Kidney (tissue), 14 donors: ENCODE measurements around the gene TSHZ2. TPM values are rescaled to one million over a fixed set of nuclear protein-coding genes. Genes with fewer than 3 reads are reported as not detected.
A peak's percentile ranks its signal among the peaks of the same experiment; 100 is the strongest.

Source experiments
- DNase-seq, 5 donors: peaks; one replicate each; pipeline ENCODE4 v3.0.0-alpha.2; 2013 to 2020
- FAIRE-seq: peaks from 2 replicates; lab custom pipeline; 2012; peaks lifted over from hg19 to GRCh38; lab: Jason Lieb, UNC
- H3K27ac ChIP-seq, 2 donors: one replicate each; pipeline ENCODE4 v1.7.0; 2013; ENCODE audit warnings: low read depth in 2 of 2, low read length in 2 of 2, inconsistent platforms in 1 of 2
- H3K27me3 ChIP-seq: one replicate; pipeline ENCODE4 v1.7.1; 2013; ENCODE audit warnings: low read length, inconsistent platforms; ENCODE audit not compliant: control insufficient read depth, insufficient read depth
- H3K36me3 ChIP-seq, 3 donors: one replicate each; pipeline versions ENCODE4 v1.7.0 to v1.7.1; 2013; ENCODE audit warnings: low read length in 3 of 3, control low read depth in 1 of 3, inconsistent platforms in 1 of 3; ENCODE audit not compliant: insufficient read depth in 3 of 3, control insufficient read depth in 2 of 3
- H3K4me1 ChIP-seq, 3 donors: one replicate each; pipeline versions ENCODE4 v1.7.0 to v1.7.1; 2013; ENCODE audit warnings: low read length in 3 of 3, inconsistent platforms in 1 of 3, low read depth in 1 of 3; ENCODE audit not compliant: control insufficient read depth in 2 of 3, insufficient read depth in 2 of 3
- H3K4me3 ChIP-seq, 3 donors: one replicate each; pipeline versions ENCODE4 v1.7.0 to v1.8.1; 2013; ENCODE audit warnings: low read length in 3 of 3, control low read depth in 1 of 3, inconsistent platforms in 1 of 3
- H3K9ac ChIP-seq, 3 donors: one replicate each; pipeline versions ENCODE4 v1.7.0 to v1.7.1; 2013; ENCODE audit warnings: low read length in 3 of 3, control low read depth in 1 of 3, inconsistent platforms in 1 of 3
- H3K9me3 ChIP-seq, 3 donors: one replicate each; pipeline versions ENCODE4 v1.7.0 to v1.7.1; 2013; ENCODE audit warnings: low read length in 3 of 3, control low read depth in 1 of 3, inconsistent platforms in 1 of 3; ENCODE audit not compliant: control insufficient read depth in 2 of 3, insufficient read depth in 1 of 3
- intact Hi-C: fragments of 100-400 bp; cut with DNase I; formaldehyde crosslinking; loops from one replicate; pipeline ENCODE4 v1.11.1; 2022
- polyA plus RNA-seq: library from polyadenylated mRNA; stranded (reverse); fragments of 350-450 nt; fragmentation: Illumina TruSeq; extraction: RNeasy Lipid Tissue Mini Kit (QIAGEN cat#74804); gene quantifications from one replicate; pipeline ENCODE4 v1.2.3, GENCODE V29; 2014; ENCODE audit warnings: low read depth, low replicate concordance; ENCODE audit not compliant: insufficient read depth
- total RNA-seq: library from RNA; stranded (reverse); fragmentation: NEBNext Ultra II Directional; extraction: Animal tissue kit (Norgen Biotek cat#: 25700); gene quantifications from one replicate; pipeline ENCODE4 v1.2.1, GENCODE V29; 2021
- TF ChIP-seq, protein P1 (sequence below): IDR thresholded peaks from 3 replicates; pipeline ENCODE4 v1.5.1; 2012; ENCODE audit warnings: mild to moderate bottlenecking, moderate library complexity, borderline replicate concordance; ENCODE audit not compliant: insufficient read depth; ENCODE audit errors: extremely low read depth
- donor health status: control.
- donor health status: control.
- donor health status: control.
- donor health status: control.
- donor health status: control.
- donor health status: DM: yes; HTN: yes; CAD: no.
- donor health status: Normal renal cell carcinoma (clear cell type).

TSHZ2 gene
- total and polyA plus RNA-seq, 2 donors from 2014 or later, result 0.86 to 15.5 TPM

DNA sequence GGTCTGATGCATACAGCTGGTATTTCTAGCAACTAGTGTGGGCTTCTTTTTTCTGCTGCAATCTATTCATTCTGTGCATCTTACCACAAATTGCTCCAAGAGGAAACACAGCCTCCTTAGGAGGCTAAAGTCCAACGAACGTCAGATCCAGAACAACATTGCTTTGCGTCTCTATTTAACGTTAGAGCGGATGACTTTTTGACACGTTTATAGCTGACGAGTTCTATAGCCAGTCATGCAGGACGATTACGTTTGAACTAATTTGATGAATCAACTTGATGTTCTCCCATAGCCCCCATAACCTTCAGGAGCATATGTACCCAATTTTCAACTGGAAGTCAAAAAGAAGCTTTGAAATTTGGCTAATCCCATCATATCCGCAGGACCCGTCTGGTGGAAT, 59.9 kb downstream of the TSHZ2 start:
- TF ChIP-seq, protein P1, sequence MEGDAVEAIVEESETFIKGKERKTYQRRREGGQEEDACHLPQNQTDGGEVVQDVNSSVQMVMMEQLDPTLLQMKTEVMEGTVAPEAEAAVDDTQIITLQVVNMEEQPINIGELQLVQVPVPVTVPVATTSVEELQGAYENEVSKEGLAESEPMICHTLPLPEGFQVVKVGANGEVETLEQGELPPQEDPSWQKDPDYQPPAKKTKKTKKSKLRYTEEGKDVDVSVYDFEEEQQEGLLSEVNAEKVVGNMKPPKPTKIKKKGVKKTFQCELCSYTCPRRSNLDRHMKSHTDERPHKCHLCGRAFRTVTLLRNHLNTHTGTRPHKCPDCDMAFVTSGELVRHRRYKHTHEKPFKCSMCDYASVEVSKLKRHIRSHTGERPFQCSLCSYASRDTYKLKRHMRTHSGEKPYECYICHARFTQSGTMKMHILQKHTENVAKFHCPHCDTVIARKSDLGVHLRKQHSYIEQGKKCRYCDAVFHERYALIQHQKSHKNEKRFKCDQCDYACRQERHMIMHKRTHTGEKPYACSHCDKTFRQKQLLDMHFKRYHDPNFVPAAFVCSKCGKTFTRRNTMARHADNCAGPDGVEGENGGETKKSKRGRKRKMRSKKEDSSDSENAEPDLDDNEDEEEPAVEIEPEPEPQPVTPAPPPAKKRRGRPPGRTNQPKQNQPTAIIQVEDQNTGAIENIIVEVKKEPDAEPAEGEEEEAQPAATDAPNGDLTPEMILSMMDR, result no peak
- Histone ChIP-seq H3K9me3 (no peaks in the 10 kb centered on the region), H3K27me3 (no peaks in the 10 kb centered on the region), H3K27ac (no peak overlapping the region), H3K4me3 (no peak overlapping the region), H3K9ac (no peak overlapping the region), H3K4me1 (peaks cover 0 to 2% (median 0%) of the 10 kb centered on the region in 3 donors), H3K36me3 (no peaks in the 10 kb centered on the region)
- FAIRE-seq (no peak), DNase-seq (peak in 1 of 5 donors; percentile 23)
- intact Hi-C loops, result no loop called here

DNA sequence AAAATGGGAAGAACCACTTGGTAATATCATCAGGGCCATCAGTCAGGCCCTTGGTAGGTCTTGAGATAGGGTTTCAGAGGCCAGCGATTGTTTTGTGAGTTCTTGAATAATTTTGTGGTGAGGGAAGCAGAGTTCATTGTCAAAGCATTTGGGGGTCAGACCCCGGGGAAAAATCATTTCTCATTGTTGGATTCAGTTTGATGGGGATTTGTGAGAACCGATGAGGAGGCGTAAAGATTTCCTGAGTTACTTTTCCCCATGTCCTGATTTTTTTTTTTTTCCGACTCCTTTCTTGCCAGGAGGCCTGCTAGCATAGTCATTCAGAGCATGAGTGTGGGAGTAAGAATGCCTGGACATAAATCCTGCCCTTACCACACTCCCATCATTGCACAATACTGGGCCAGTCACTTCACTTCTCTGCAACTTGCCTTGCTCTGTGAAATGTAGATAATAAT, 60.3 kb downstream of the TSHZ2 start:
- FAIRE-seq, result no peak
- H3K36me3 ChIP-seq, result no peaks in the 10 kb centered on the region
- no peak overlapping the region for H3K27ac ChIP-seq
- peak in 3 of 5 donors; percentile 42 to 76 (median 75) for DNase-seq
- H3K27me3 ChIP-seq, result no peaks in the 10 kb centered on the region
- H3K9me3 ChIP-seq, result no peaks in the 10 kb centered on the region
- intact Hi-C loops, result no loop called here
- no peak overlapping the region for H3K9ac ChIP-seq
- no peak overlapping the region for H3K4me3 ChIP-seq
- peaks cover 0 to 2% (median 0%) of the 10 kb centered on the region in 3 donors for H3K4me1 ChIP-seq
- TF ChIP-seq, protein P1, result no peak

DNA sequence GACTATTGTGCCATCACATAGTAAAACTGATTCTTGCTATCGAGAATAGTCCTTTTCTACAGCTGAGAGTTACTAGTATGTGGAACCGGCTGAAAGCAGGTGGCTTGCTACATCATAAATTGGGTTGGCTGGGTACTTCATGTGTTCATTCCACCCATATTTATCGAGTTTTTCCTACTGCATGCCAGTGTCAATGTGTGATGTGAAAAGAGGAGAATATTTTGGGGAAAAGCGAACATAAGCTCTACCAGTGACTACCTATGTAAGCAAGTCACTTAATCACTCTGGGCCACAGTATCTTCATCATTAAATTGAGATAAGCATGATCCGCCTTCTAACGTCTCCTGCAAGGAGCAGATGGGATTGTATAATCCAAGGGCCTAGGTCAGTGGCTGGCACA, 61.0 kb downstream of the TSHZ2 start:
- DNase-seq, result no peak

More for the DNA sequence above, 61.0 kb downstream of the TSHZ2 start:
- TF ChIP-seq, protein P1, result no peak
- Histone ChIP-seq H3K4me1 (peaks cover 0 to 2% (median 0%) of the 10 kb centered on the region in 3 donors), H3K36me3 (no peaks in the 10 kb centered on the region), H3K27ac (no peak overlapping the region), H3K9me3 (no peaks in the 10 kb centered on the region), H3K4me3 (no peak overlapping the region), H3K27me3 (no peaks in the 10 kb centered on the region), H3K9ac (no peak overlapping the region)
- intact Hi-C loops, result no loop called here
- no peak for FAIRE-seq
